Tibial nerve (tissue), 4 donors: Measurements from ENCODE around the gene AP2B1. TPM values are rescaled to one million over a fixed set of nuclear protein-coding genes. Genes with fewer than 3 reads are reported as not detected.

ENCODE experiments used
- DNase-seq, 2 donors: peaks; one replicate each; pipeline ENCODE4 v3.0.0-alpha.2; 2019; ENCODE audit warnings: low spot score in 2 of 2
- H3K27ac ChIP-seq, 4 donors: fragments of 200-600 bp; sonication (generic) in 3 of 4; one replicate each; pipeline ENCODE4 v1.5.1; 2017 to 2019; ENCODE audit warnings: mild to moderate bottlenecking in 1 of 4
- H3K27me3 ChIP-seq, 2 donors: fragments of 200-600 bp; sonication (generic) in 1 of 2; one replicate each; pipeline versions ENCODE4 v1.5.1 to v1.6.0; 2017 to 2019
- H3K36me3 ChIP-seq, 3 donors: fragments of 200-600 bp; sonication (generic); one replicate each; pipeline ENCODE4 v1.5.1; 2018 to 2019
- H3K4me1 ChIP-seq, 4 donors: fragments of 200-600 bp; sonication (generic) in 3 of 4; one replicate each; pipeline ENCODE4 v1.5.1; 2017 to 2019
- H3K4me3 ChIP-seq, 4 donors: fragments of 200-600 bp; sonication (generic) in 3 of 4; one replicate each; pipeline ENCODE4 v1.5.1; 2017 to 2019; ENCODE audit warnings: mild to moderate bottlenecking in 1 of 4, moderate library complexity in 1 of 4
- H3K9me3 ChIP-seq, 4 donors: fragments of 200-600 bp; sonication (generic) in 3 of 4; one replicate each; pipeline ENCODE4 v1.5.1; 2017 to 2019
- EP300 ChIP-seq, 2 donors: sonication (generic); formaldehyde crosslinking; IDR thresholded peaks; one replicate each; pipeline ENCODE4 v1.6.1; 2017; ENCODE audit warnings: antibody characterized with exemption in 2 of 2, mild to moderate bottlenecking in 1 of 2
- POLR2A ChIP-seq, 2 donors: fragments of 450-650 bp; IDR thresholded peaks; one replicate each; pipeline ENCODE4 v1.6.1; 2017; ENCODE audit warnings: antibody characterized with exemption in 2 of 2, mild to moderate bottlenecking in 2 of 2, moderate library complexity in 2 of 2
- WGBS, 2 donors: methylation state at CpG; one replicate each; pipeline ENCODE4 v1.1.5; 2018; 5-methylcytosine and 5-hydroxymethylcytosine counted together
- total RNA-seq, 4 donors: library from RNA; depleted of rRNA; stranded (reverse); fragments of >200 nt; gene quantifications; one replicate each; pipeline ENCODE4 v1.1.0, GENCODE V29; 2016
- TF ChIP-seq, protein P1 (sequence below), 5 experiments: fragments of 200-600 bp in 3 of 5; fragments of 450-650 bp in 2 of 5; sonication (generic) in 3 of 5; IDR thresholded peaks; one replicate each; pipeline ENCODE4 v1.5.1; 2016 to 2019; ENCODE audit warnings: antibody characterized with exemption in 5 of 5, mild to moderate bottlenecking in 3 of 5, moderate library complexity in 2 of 5

The AP2B1 gene
- total RNA-seq, 4 donors from 2014 or later, result 59.9 to 77.7 (median 62.0) TPM

DNA sequence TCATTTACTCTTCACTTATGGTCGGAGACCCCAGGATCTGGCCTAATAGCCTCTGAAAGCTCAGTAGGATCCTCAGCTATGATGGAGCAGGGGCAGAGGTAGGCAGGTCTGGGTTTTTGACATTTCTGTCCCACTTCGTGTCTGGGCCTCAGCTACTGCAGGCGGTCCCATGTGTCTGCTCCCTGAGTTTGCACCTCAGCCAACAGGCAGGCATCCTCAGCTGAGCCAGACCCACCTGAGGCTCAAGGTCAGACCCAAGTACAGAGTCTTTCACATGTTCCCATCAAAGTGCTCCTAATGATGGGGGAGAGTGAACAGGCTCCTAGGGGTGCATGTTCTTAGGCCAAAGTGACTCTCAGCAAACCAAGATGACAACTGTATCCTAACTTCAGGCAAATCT, 141.4 kb downstream of the AP2B1 start:
- H3K4me3 ChIP-seq, result no peak overlapping the region
- no peaks in the 10 kb centered on the region for H3K27me3 ChIP-seq
- no peaks in the 10 kb centered on the region for H3K9me3 ChIP-seq
- no peak overlapping the region for H3K27ac ChIP-seq
- H3K4me1 ChIP-seq, result peaks cover 0 to 49% (median 17%) of the 10 kb centered on the region in 4 donors
- peaks cover 0 to 25% (median 20%) of the 10 kb centered on the region in 3 donors for H3K36me3 ChIP-seq
- TF ChIP-seq POLR2A (IDR thresholded peaks at IDR 0.05), result no peak
- TF ChIP-seq, protein P1, sequence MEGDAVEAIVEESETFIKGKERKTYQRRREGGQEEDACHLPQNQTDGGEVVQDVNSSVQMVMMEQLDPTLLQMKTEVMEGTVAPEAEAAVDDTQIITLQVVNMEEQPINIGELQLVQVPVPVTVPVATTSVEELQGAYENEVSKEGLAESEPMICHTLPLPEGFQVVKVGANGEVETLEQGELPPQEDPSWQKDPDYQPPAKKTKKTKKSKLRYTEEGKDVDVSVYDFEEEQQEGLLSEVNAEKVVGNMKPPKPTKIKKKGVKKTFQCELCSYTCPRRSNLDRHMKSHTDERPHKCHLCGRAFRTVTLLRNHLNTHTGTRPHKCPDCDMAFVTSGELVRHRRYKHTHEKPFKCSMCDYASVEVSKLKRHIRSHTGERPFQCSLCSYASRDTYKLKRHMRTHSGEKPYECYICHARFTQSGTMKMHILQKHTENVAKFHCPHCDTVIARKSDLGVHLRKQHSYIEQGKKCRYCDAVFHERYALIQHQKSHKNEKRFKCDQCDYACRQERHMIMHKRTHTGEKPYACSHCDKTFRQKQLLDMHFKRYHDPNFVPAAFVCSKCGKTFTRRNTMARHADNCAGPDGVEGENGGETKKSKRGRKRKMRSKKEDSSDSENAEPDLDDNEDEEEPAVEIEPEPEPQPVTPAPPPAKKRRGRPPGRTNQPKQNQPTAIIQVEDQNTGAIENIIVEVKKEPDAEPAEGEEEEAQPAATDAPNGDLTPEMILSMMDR (IDR thresholded peaks at IDR 0.05), result no peak
- TF ChIP-seq EP300 (IDR thresholded peaks at IDR 0.05), result no peak
- DNase-seq, result no peak
- WGBS, 2 donors, result 78 to 90% methylated on average over 3 of the region's 3 CpGs

DNA sequence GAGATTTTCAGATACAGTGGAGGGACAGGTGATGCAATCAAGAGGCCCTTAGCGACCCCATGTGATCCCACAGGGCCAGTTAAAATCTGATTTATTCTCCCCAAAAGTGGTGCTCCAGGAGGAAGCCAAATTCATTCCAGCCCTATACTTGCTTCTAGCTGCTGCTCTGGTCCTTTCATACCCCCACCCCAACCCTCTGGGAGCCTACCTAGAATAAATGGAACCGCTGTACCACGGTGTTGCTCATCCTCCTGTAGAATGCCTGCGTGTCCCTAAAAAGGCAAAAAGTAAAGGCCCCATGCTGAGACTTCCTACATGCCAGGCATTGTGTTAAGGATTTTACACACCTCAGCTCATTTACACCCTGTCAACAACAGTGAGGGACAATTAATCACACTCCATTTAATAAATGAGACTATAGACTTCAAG, 142.3 kb downstream of the AP2B1 start:
- no peaks in the 10 kb centered on the region for H3K9me3 ChIP-seq
- DNase-seq, result no peak
- no peaks in the 10 kb centered on the region for H3K27me3 ChIP-seq
- peaks cover 0 to 49% (median 17%) of the 10 kb centered on the region in 4 donors for H3K4me1 ChIP-seq
- WGBS, 2 donors, result 72 to 83% methylated on average over 4 of the region's 4 CpGs
- no peak overlapping the region for H3K27ac ChIP-seq
- no peak overlapping the region for H3K4me3 ChIP-seq
- H3K36me3 ChIP-seq, result peaks cover 0 to 17% (median 12%) of the 10 kb centered on the region in 3 donors
- TF ChIP-seq POLR2A (IDR thresholded peaks at IDR 0.05), result no peak

DNA sequence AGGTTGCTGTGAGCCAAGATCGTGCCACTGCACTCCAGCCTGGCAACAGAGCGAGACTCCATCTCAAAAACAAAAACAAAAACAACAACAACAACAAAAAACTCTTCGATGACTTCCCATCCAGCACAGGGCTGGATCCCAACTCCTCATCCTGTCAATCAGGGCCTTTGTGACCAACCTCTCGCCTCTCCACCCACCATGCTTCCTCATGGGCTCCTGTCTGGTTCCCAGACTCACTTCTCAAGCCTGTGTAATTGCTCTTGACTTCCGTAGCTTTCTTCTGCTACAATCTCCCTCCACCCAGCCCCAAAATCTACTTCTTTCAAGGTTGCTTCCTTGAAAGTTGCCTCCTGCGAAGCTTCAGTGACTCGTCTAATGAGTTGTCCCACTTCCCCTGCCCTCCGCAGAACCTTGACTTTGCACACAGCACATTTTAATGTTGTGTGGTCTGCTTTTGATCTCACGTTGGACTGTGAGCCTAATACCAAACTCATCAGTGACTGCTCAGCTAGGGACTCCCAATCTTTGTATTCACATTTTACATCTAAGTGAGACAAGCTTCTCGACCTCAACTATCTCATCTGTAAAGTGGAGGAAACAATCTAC, 143.4 kb downstream of the AP2B1 start:
- peaks cover 0 to 47% (median 17%) of the 10 kb centered on the region in 4 donors for H3K4me1 ChIP-seq
- 78 to 80% methylated on average over 10 of the region's 10 CpGs for WGBS, 2 donors
- TF ChIP-seq, protein P1 (IDR thresholded peaks at IDR 0.05), result no peak
- TF ChIP-seq EP300 (IDR thresholded peaks at IDR 0.05) (no peak), POLR2A (IDR thresholded peaks at IDR 0.05) (no peak)
- peak overlapping the region in 1 of 4 donors; percentile 10 for H3K27ac ChIP-seq
- H3K4me3 ChIP-seq, result no peak overlapping the region
- H3K27me3 ChIP-seq, result no peaks in the 10 kb centered on the region
- no peak for DNase-seq
- H3K36me3 ChIP-seq, result peaks cover 0 to 6% (median 6%) of the 10 kb centered on the region in 3 donors
- no peaks in the 10 kb centered on the region for H3K9me3 ChIP-seq

DNA sequence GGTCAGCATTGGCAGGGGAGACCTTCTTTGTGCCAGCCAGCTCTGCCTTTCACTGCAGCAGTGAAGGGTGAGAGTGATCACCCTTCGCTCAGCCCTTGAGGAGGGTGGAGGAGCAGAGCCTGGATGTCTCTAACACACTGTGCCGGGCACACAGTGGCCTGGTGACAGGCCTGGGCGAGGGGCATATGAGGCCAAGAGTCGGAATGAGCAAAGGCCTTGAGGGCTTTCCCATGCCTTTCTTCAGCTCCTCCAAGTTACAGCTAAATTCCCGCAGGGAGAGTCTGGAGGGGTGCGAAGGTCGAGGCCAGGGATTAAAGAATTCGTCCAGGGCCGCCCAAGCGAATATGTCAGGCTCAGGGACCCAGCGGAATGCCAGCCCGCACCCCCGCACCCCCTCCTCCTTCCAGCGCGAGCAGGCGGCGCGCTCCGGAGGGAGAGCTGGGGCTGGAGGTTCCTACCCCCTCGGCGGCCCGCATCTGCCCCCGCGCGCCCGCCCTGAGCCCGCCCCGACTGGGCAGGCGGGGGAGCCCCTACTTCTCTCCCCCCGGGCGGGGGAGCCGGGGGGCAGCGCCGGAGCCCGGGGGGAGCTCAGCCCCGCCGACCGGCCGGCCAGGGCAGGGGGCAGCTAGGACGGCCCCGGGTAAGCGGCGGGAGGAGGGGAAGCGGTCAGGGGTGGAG, 144.3 kb downstream of the AP2B1 start, which contains the start of gene RASL10B:
Gene RASL10B, plus strand, starts transcription at position 401 of the 678 bp plus-strand sequence. CDS start 3,546 bp downstream, outside the sequence.
- Histone ChIP-seq H3K27ac (peak within 1 kb of the TSS in 2 of 4 donors; percentile 62 to 72), H3K36me3 (peaks cover 0 to 6% (median 0%) of the 10 kb centered on the region in 3 donors), H3K4me1 (peaks cover 0 to 38% (median 15%) of the 10 kb centered on the region in 4 donors), H3K4me3 (peak within 1 kb of the TSS; percentile 45 to 82 (median 66)), H3K9me3 (no peaks in the 10 kb centered on the region), H3K27me3 (no peaks in the 10 kb centered on the region)
- 2 to 4% methylated on average over 18 to 29 of the region's 44 CpGs for WGBS, 2 donors
- peak in 1 of 2 donors; percentile 37 for DNase-seq
- TF ChIP-seq, protein P1 (IDR thresholded peaks at IDR 0.05), result no peak
- peak in 1 of 2 donors; percentile 30 for TF ChIP-seq EP300 (IDR thresholded peaks at IDR 0.05)

DNA sequence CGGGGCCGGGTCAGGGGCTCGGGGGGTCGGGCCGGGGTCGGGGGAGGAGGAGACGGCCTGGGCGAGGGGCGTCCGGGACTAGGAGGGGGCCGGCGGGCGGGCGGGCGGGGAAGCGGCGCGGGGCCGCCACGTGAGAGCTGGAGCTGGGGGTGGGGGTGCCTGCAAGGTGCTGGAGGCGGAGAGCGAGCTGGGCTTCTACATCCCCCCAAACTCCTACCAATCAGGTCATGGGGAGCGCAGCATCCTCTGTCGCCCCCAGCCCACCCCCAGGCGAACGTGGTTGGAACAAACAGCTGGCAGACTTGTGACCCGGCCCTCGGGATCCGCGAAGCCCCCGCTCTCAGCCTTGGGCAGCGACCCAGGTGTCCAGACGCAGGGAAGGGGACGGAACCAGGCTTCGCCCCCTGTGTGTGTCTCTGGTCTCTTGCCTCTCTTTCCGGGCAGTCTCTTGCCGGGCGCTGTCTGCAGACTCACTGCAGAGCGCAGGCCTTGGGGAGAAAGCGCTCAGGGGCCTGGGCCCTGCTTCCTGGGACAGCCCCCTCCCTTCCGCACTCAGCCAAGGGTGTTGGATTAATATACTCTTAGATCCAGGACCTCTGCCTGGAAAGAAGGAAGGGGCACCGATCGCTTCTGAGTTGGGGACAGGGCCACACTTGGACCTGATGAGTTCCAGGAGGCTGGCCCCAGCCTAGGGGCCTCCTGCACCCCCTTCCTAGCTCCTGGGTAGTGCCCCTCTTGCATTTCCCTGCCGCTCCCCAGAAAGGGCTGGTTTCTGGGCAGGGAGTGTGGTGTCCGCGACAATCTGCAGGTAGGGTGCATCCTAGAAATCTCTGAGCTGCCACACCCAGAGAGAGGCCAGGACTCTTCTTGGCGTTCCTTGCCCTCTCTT, 145.0 kb downstream of the AP2B1 start:
- Histone ChIP-seq H3K36me3 (peaks cover 0 to 6% (median 0%) of the 10 kb centered on the region in 3 donors), H3K4me3 (peak overlapping the region; percentile 45 to 82 (median 66)), H3K9me3 (no peaks in the 10 kb centered on the region), H3K27me3 (no peaks in the 10 kb centered on the region), H3K4me1 (peaks cover 0 to 30% (median 9%) of the 10 kb centered on the region in 4 donors), H3K27ac (peak overlapping the region in 2 of 4 donors; percentile 62 to 72)
- 24 to 32% methylated on average over 16 to 26 of the region's 47 CpGs for WGBS, 2 donors
- DNase-seq, result no peak
- no peak for TF ChIP-seq POLR2A (IDR thresholded peaks at IDR 0.05)
- no peak for TF ChIP-seq EP300 (IDR thresholded peaks at IDR 0.05)
- TF ChIP-seq, protein P1 (IDR thresholded peaks at IDR 0.05), result no peak
